Astrocyte of the cerebellum (primary cell): ENCODE measurements around the gene ADAMTS1.
A peak's percentile ranks its signal among the peaks of the same experiment; 100 is the strongest.
"Not testable (repeated sequence)": the region's sequence is repeated elsewhere in the genome, so short reads cannot be mapped to it uniquely, and the experiment has no call there.

Experiments
- DNase-seq: peaks from one replicate; pipeline ENCODE4 v3.0.0-alpha.2; 2011; ENCODE audit warnings: low read depth
- H3K4me3 ChIP-seq: 2 replicates; pipeline ENCODE4 v1.5.1; 2011; ENCODE audit warnings: mild to moderate bottlenecking, low read depth, low read length, moderate library complexity
- in situ Hi-C: cut with HindIII; loops from 2 replicates; pipeline ENCODE4 v1.10.0; 2017; ENCODE audit warnings: low sequenced_read_pairs
- TF ChIP-seq, protein P1 (sequence below): IDR thresholded peaks from 2 replicates; pipeline ENCODE4 v1.5.1; 2012; ENCODE audit warnings: low read length, low read depth, moderate library complexity, mild to moderate bottlenecking; ENCODE audit errors: missing control alignments

Gene ADAMTS1

DNA sequence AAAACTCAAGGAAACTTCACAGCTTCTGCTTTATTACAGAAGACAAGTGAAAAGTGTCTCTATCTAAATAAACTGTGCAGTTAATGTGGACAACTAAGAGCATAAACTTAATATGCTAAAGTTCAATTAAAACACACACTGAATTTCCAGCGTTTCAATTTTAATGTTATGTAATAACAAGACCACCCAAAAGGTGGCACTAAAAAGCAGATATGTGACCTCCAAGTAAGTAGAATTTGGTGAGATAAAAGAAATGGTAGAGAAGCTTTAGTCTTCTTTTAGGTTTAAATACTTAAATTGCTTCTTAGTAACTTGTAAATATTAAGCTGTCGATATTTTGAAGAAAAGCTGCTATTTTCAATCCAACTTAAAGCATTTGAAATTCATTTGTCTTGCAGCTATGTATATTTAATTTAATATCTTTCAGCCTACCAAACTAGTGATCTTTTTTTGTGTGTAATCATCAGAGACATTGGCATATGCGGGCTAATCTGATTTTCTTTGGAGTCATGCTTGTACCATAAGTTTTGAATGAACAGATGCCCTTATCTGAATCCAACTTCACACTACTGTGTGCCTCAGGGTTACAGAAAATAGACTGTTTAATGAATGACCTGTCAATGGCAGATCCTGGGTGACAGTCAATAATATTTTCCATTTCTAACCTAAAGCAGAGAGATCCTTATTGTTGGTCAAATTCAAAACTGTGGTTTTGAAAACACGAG lies 36.5 kb upstream of the ADAMTS1 start:
- TF ChIP-seq, protein P1, sequence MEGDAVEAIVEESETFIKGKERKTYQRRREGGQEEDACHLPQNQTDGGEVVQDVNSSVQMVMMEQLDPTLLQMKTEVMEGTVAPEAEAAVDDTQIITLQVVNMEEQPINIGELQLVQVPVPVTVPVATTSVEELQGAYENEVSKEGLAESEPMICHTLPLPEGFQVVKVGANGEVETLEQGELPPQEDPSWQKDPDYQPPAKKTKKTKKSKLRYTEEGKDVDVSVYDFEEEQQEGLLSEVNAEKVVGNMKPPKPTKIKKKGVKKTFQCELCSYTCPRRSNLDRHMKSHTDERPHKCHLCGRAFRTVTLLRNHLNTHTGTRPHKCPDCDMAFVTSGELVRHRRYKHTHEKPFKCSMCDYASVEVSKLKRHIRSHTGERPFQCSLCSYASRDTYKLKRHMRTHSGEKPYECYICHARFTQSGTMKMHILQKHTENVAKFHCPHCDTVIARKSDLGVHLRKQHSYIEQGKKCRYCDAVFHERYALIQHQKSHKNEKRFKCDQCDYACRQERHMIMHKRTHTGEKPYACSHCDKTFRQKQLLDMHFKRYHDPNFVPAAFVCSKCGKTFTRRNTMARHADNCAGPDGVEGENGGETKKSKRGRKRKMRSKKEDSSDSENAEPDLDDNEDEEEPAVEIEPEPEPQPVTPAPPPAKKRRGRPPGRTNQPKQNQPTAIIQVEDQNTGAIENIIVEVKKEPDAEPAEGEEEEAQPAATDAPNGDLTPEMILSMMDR = peak; percentile 23
- no peak overlapping the region for H3K4me3 ChIP-seq
- DNase-seq = peak; percentile 31
- in situ Hi-C loops = no loop called here

DNA sequence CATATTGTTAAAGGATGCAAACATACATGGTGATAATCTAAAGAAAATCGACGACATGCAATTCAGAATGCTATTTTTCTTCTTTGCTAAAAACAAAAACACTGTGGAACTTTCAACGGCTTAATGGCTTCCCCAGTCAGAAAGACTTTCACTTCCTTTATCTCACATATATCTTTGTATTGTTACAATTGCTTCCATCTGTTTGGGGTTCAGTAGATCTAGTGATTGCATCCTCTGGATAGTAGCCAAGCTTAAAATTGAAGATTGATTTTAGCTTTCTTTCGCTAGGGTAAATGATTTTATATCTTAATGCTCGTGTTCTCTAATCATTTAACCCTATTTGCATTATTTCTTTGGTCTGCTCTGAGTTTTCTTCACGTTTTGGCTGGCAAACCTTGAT lies 31.8 kb upstream of the ADAMTS1 start:
- in situ Hi-C loops = no loop called here
- no peak overlapping the region for H3K4me3 ChIP-seq
- TF ChIP-seq, protein P1 = no peak
- no peak for DNase-seq

DNA sequence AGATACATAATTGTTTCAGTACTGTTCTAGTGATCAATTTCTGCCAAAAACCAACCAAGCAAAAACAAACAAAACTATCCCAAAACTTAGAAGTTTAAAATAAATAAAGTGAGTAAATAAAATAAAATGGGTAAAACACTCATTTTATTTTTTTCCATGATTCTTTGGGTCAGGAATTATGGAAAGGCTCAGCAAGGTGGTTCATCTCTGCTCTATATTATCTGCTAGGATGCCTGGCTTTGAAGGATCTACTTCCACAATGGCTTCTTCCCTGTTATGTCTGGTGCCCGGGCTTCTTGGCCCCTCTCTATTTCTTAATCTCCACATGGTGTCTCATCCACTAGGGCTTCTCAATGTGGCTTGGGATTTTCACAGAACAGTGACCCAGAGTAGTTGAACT lies 29.1 kb upstream of the ADAMTS1 start:
- in situ Hi-C loops = loop anchor here (25.0 kb wide), 2 partner anchors 813 to 1863 kb away; no protein-coding TSS in a partner anchor
- no peak for DNase-seq
- H3K4me3 ChIP-seq = no peak overlapping the region
- TF ChIP-seq, protein P1 = no peak

DNA sequence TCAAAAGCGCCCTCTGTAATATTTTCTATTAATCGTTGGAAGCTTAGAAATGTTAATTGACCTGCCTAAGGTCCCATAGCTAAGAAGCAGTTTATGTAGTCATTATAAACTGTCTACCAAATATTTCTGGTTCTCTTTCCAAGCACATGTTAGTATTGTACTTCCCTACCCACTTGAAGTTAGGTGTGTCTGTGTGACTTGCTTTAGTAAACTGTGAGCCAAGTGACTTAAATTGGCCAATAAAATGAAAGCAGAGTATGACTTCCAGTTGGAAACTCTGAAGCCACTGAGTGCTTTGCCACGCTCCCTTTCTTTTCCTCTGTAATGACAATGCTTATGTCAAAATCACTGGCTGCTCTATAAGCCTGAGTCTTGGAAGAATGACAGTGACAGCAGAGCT lies 20.6 kb upstream of the ADAMTS1 start:
- TF ChIP-seq, protein P1 = no peak
- in situ Hi-C loops = loop anchor here (25.0 kb wide), 2 partner anchors 821 to 1871 kb away; no protein-coding TSS in a partner anchor
- no peak overlapping the region for H3K4me3 ChIP-seq
- no peak for DNase-seq

DNA sequence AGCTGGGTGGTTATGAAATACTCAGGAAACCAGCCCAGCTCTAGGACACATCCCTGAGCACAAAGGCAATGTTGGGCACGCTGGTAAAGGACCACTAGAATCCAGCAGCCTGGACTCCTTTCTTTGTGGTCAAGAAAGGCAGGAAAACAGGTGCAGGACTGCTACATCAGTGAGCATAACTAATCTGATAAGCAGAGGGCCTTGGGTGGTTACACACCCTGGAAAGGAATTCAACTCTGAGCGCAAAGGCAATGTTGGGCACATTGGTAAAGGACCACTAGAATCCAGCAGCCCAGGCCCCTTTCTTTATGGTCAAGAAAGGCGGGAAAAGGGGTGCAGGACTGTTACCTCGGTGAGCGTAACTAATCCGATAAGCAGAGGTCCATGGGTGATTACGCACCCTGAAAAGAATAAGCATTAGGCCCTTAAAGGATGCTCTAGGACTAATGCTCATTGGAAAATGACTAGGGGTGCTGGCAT lies 11.7 kb upstream of the ADAMTS1 start:
- in situ Hi-C loops = loop anchor here (25.0 kb wide), 2 partner anchors 830 to 1880 kb away; no protein-coding TSS in a partner anchor
- DNase-seq, H3K4me3 ChIP-seq: not testable (repeated sequence)

DNA sequence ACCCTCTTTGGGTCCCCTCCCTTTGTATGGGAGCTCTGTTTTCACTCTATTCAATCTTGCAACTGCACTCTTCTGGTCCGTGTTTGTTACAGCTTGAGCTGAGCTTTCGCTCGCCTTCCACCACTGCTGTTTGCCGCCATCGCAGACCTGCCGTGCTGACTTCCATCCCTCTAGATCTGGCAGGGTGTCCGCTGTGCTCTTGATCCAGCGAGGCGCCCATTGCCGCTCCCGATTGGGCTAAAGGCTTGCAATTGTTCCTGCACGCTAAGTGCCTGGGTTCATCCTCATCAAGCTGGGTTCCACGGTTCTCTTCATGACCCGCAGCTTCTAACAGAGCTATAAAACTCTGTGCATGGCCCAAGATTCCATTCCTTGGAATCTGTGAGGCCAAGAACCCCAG lies 9.5 kb upstream of the ADAMTS1 start:
- DNase-seq = not testable (repeated sequence)
- in situ Hi-C loops = loop anchor here (25.0 kb wide), 2 partner anchors 833 to 1883 kb away; no protein-coding TSS in a partner anchor

DNA sequence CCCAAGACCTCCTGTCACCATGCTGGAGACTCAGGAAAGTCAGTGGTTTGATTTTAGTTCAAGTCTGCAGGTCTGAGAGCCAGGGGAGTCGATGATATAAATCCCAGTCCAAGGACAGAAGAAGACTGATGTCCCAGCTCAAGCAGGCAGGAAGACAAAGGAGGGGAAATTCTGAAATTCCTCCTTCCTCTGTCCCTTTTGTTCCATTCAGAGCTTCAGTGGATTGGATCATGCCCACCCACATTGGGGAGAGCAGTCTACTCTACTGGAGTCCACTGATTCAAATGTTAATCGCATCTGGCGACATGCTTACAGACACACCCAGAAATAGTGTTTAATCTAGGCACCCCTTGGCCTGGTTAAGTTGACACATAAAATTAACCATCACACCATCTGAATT lies 7.2 kb upstream of the ADAMTS1 start:
- TF ChIP-seq, protein P1 = no peak
- in situ Hi-C loops = loop anchor here (25.0 kb wide), 2 partner anchors 835 to 1885 kb away; no protein-coding TSS in a partner anchor
- no peak for DNase-seq
- H3K4me3 ChIP-seq = no peak overlapping the region

More for the DNA sequence above, 9.5 kb upstream of the ADAMTS1 start:
- H3K4me3 ChIP-seq = not testable (repeated sequence)
